Inflammatory macrophage (primary cell): ENCODE data around the gene STEAP1.
"Not testable (repeated sequence)": the region's sequence is repeated elsewhere in the genome, so short reads cannot be mapped to it uniquely, and the experiment has no call there.

ENCODE experiments used
- DNase-seq, 2 donors: peaks; one replicate each; pipeline ENCODE4 v3.0.0-alpha.2; 2020 to 2022

Gene STEAP1

DNA sequence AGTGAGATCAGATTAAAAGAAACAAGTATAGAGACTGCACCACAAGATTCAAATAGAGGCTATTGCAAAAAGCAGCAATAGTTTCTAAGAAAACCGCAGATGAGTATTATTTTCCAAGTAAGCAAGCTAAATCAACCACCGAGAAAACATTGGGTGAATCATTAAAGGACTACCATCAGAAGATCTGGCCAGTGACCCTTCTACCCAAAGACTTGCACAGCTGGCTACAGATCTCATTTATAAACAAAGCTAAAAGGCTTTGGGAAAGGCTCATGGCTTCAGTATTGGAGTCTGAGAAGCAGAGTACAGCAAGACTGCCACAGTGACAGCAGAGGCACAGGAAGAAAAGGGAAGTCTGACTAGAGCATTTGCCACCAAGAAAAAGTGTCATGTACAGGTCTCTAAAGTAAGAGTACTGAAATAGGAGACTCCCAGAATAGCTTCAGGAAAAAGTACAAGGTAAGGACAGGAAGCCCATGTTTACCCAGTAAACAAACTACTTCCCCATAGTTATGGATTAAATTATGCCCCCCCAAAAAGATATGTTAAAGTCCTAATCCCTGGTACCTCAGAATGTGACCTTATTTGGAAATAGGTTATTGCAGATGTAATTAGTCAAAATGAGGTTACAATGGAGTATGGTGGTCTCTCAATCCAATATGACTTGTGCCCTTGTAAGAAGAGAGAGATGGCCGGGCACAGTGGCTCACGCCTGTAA is 19.0 kb downstream of the STEAP1 start:
- DNase-seq, result no peak

DNA sequence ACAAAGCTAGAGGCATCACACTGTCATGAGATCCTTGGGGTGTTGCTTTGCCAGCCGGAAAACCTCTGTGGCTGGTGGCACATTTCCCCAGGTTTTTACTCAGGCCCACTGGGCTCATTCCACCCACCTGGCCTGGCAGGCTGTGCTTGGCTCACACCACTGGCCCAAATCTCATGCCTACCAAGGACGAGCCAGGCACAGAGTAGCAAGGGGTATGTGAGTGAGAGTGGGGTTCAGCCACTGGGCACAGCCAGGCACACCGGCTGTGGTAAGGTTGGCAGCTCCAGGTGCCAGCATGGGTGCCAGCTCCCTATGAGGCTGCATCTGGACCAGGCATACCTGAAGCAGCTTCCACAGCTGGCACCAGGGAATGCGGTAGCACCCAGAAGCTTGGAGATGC is 21.4 kb downstream of the STEAP1 start:
- no peak for DNase-seq

DNA sequence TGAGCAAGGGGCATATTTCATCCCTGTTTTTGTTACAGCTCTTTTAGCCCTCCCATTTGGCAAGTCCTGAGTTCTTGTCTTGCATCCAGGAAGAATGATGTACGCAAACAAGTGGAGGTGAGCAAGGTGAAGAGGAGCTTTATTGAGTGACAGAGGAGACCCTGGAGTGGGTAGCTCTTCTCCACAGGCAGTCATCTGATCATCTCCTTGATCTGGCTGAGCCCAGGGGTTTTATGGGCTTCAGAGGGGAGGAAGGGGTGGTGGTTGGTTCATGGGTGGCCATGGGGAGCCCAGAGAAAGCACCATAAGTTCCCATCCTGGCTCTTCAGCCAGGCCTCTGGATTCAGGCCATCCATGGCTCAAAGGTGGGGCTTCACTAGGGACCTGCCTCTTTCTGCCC is 21.9 kb downstream of the STEAP1 start:
- no peak for DNase-seq

DNA sequence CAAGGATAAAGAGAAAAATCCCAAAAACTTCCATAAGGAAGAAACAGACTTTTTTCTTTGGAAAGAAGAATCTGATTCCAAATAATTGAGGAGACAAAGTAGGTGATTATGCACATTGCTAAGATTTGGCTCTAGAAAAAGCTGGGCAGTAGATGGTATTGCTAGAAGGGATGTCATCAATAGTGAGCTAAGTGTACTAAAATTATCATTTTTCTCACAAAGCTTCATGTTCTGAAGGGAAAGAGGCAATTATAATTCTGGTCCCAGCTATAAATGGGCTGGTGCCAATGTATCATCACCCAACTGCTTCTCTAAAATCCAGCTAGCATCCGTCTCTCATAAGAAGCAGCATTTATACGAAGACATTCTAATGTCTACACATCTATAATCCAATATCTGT is 23.9 kb downstream of the STEAP1 start:
- DNase-seq, result no peak

DNA sequence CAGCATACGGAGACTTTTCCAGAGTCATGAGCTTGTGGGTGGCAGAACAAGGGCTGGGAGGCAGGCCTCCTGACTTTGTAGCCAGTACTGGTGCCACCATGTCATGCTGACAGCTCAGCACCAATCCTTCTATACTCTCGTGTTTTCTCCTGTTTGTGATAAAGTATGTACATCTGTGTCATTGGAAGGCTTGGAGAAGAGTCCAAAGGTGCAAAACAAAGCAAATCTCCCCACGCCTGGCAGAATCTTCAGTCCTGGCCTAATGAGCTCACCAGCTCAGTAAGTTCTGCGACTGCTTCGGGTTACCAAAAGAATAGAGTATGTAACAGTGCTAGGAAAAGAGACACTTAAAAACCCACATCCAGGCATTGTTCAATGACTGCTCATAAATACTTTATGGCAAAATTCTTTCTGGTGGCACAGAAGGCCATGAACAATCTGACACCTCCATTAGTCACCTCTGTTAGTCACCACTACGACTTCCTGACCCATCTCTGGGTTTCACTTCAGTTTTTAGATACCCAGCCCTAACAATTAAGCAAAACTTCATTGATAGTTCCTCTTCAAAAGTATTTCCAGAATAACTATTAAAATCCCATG is 24.5 kb downstream of the STEAP1 start:
- DNase-seq, result peak; percentile 71 to 78

DNA sequence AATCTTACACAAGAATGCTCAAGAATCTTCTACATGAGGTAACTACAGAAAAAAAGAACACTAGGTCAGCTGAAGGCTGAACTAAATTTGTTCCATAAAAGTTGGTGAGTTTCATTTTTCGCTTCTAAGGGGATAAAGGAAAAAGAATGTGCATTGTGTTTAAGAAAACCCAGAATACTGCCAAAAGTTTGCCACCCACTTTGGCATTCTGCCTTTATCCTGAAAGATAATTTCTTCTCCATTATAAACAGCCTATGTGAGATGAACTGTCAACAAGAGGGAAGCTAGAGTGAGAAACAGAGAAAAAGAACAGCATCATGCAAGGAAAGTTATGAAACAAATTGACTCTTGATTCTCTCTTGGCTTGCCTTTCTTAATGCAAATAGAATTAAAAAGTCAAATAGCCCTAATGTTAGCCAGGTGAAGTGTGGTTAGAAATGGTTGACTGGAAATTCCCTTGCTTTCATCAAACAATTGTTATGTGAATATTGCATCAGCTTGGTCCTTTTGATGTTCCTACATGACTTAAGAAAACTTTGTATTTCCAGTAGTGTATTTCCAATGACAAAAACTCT is 25.8 kb downstream of the STEAP1 start:
- no peak for DNase-seq

DNA sequence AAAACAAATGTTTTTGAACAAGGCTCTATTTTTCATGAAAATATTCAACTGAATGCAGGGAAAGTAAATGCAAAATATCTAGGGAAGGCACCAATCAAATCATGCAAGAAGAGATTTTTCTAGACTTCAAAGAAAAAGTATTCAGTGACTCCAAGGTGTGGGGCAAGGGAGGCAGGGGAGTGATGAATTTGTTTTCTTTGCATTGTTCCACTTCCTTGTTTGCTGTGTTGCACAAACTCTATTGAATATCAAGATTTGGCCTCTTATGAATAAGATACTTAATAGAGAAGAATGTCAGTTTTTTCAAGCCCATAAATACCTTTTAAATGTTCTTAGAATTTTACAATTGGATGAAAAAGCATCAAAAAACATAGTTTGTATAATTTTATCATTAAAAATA is 26.4 kb downstream of the STEAP1 start:
- peak in 1 of 2 donors; percentile 3 for DNase-seq

DNA sequence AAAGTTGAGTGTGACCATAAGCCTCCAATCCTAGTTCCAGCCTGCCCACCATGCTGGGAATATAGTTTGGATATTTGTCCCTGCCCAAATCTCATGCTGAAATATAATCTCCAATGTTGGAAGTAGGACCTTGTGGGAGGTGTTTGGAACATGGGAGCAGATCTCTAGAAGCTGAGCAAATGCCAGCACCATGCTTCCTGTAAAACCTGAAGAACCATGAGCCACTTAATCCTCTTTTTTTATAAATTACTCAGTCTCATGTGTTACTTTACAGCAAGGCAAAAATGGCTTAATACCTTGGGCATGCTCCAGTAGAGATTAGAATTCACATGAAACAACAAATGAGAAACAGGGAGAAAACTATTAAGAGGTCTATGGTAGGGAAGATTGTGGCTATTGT is 27.2 kb downstream of the STEAP1 start:
- DNase-seq, result no peak

DNA sequence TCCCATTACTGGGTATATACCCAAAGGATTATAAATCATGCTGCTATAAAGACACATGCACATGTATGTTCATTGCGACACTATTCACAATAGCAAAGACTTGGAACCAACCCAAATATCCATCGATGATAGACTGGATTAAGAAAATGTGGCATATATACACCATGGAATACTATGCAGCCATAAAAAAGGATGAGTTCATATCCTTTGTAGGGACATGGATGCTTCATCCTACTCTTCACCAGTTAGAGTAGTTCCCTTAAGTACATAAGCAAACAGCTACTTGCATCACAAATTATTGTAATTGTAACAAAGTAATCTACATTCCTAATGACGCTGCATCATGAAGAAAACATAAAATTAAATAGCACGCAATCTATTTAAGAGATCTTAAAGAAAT is 32.0 kb downstream of the STEAP1 start:
- DNase-seq, result not testable (repeated sequence)

DNA sequence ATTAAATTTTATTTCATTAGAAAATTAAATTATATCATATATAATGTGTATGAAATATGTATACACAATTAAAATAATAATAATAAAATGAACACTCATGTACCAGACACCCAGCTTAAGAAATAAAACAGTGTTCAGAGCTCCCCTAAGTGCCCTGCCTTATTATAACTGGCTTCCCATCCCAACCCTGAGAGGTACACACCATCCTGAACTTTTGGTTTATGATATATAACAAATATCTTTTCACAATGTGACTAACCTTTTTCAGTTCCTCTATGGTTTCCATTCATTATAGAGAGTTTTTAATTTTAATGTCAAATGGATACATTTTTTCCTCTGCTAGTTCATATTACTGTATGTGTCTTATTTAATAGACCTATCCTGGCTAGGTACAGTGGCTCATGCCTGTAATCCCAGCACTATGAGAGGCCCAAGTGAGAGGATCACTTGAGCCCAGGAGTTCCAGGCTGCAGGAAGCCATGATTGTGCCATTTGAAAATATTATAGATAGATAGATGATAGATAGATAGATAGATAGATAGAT is 33.3 kb downstream of the STEAP1 start:
- DNase-seq, result no peak

DNA sequence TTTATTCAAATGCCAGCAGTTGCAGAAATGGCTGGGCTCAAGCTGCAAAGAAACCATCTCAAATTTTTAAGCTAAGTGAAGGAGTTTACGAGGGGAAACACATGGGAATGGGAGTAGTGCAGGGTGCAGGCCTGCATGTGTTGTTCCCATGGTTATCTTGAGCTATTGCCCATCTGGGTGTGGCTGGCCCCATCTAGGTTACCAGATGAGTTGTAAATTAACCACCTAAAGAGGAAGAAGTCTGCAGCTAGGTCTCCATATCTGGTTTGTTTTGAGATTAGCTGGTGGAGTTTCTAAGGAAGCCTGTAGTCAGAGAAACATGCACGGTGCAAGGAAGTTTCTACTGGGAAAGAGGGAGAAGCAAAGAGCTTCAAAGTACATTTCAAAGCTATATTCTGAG is 34.0 kb downstream of the STEAP1 start:
- DNase-seq, result no peak

DNA sequence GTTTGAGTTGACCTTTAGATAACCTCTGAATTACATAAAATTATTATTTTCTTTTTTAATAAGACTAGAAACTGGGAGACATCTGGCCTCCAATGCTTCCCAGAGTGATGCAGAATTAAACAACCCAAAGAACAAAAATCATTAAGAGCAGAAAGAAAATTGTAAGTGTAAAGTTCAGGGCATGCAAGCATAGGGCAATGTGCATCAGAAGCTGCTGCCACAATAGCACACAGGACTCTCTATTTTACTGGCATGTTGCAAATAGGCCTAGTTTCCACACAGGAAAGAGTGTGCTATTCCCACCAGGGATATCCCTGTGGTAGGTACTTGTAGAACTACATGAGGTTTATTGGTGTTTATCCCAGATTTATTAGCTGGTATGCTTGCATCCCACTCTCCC is 36.7 kb downstream of the STEAP1 start:
- DNase-seq, result no peak

DNA sequence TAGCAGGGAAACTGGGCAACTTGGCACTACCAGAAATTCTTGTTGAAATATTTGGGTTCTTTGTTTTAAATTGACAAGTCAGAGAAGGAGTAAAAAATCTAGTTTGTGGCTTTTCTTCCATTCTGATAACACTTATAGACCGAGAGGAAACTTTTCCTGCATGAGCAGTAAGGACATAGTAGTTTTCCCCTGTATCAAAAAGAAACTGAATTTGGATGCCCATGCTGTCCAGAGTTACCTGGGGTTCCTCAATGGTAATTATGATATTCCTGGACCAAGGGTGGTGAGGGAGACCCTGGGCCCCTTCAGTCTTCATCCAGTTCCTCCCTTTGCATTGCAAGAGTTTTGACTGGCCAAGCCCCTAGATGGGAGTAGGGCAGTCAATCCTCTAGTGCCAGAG is 37.4 kb downstream of the STEAP1 start:
- no peak for DNase-seq

DNA sequence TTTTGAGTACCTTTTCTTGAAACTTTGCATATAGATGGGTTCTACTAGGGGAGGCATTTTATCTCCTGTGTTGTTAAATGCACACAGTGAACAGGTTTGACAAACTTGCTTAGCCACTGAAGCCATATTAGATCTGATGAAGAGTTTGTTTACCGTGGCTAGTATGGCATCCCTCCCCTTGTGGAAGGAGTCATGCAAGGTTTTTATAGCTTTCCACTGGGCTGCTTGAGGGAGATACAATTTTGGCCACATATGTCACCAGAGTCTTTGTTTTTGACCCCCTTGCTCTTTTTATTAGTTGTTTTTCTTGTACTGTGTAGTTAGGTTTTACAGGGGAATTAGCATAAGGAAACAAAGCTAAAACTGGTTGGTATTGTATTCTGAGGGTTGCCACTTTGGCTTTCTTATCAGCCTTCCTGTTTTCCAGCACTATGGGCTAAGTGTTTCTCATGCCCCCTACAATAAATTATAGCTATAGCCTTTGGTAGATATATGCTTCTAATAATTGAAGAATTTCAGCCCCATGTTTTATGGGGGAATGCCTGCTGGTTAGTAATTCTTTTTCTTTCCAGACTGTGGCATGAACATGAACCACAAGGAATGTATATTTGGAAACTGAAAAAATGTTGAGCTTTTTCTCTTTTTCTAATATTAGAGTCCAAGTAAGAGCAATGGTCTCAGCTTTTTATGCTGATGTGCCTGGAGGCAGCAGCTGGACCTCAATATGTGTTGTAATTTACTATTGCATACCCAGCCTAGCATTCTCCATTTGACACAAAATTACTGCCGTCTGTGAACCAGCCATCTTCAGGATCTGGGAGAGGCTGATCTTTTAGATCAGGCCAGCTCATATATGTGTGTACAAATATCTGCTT is 38.8 kb downstream of the STEAP1 start:
- DNase-seq, result no peak

DNA sequence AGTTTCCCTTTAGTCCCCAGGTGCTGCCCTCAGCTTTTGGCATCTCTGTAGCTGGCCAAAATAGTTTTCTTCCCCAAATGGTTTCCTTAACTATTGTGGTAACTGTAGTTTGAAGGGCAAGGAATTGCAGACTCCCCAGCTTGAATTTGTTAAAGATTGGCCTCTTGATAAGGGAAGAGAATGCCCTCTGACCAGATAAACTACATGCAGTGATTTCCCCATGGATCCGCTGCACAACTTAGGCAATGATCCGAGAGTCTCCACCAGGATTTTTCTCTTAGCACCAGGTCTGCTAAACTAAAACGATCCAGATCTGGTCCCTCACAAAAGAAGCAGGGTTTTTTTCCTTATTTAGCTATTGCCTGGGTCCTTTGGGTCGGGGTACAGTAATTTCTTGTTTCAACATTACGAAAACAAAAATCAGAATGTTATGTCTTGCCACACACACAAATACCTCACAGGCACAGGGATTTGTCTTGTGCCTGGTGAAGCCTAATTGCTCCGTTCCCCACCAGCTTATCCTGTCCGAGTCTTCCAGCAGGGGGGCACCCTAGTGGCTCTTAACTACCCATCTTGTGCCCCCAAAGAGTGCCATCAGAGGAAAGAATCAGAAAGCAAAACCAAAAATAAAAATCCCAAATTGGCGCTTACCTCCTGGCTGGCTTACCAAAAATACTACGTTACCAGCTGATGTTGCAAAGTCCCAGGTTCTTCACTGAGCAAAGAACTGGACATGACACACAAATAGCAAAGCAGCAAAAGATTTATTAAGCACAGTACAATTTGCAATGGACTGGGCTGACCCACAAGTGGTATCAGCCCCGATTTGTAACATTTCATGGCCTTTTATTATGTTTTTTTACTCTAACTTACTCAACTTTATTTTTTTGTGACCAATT is 40.9 kb downstream of the STEAP1 start:
- no peak for DNase-seq

DNA sequence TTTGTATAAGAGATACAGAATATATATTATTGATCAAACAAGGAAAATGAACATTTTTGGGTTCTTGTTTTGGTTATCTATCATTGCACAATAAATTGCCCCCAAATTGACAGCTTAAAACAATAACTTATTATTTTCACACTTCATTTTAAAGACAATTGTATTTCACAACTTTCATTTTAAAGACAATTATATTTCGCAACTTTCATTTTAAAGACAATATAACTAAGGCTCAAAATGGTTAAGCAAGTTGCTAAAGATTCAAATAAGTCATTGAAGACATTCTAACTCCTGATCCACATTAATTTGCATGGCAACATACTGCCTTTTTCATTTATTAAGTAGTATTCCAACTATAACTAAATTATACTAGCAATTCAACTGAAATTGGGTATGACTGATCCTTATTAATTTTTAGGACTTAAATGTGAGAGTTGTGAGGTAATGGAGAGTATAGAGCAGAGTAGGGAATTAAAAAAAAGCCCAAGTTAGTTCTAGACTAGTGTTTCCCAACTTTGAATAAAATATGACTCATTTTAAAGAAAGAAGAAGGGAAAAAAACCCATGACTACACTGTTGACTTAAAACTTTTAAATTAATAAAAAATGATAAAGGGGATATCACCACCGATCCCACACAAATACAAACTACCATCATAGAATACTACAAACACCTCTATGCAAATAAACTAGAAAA is 47.4 kb downstream of the STEAP1 start:
- DNase-seq, result no peak

DNA sequence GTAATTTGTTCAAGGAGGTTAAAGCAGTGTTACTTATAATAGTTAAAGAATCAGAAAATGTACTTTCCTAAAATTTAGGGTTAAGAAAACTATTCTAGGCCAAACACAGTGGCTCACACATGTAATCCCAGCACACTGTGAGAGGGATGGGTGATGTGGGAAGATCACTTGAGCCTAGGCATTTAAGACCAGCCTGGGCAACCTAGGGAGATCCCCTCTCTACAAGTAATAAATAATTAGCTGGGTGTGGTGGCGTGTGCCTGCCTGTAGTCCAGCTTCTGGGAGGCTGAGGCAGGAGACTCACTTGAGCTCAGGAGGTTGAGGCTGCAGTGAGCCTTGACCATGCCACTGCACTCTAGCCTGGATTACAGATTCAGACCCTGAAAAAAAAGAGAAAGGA is 53.7 kb downstream of the STEAP1 start:
- DNase-seq, result no peak

DNA sequence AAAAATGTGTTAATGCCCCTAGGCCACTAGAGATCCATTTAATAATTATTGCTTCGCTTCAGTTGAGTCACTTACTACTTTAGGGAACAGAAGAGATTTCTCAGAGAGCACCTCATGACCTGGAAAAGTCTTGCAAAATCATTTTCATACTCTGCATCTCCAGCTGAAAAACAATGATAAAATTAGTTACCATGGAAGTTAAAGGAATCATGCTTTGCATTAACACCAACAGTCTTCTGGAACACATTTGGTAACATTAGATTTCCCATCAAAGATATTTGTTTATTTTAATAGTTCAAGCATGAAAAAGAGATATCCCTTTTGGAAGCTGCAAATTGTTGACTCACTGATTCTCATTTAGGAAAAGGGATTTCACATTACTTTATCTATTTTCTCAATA is 55.5 kb downstream of the STEAP1 start:
- DNase-seq, result no peak

DNA sequence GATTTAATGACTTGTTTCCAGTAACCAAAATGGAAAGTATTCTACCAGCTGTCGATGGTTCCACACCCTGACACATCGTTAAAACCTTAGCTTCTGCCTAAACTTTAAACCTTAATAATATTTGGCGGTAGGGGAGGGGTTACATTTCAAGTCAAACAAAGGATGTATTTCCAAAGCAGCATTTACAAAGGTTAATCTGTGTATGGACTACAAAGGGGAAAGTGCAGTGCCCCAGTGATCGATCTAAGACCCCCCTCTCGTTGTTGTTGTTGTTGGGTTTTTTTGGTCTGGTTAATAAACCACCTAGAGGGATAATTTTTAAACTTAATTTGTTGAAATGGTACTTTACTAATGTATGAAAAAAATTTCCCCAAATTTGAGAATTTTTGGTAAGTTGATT is 56.2 kb downstream of the STEAP1 start:
- DNase-seq, result no peak

DNA sequence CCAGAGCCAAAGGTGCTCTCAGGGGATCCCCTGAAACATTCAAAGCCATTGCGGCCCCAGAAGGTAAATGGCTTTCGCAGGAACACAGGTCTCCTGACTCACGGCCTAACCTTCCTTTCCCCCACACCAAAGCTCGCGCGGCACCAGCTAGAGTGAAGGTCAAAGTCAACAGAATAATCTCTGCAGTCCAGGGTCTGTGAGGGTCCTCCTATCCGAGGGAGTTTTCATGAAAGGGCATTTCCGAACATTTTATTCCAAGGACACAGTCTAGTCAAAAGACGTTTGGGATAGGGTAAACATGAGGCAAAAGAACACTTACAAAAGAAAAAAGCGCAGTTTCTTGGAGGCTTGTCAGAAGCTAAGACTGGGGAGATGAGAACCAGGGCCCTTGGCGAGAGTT is 56.7 kb downstream of the STEAP1 start:
- no peak for DNase-seq

DNA sequence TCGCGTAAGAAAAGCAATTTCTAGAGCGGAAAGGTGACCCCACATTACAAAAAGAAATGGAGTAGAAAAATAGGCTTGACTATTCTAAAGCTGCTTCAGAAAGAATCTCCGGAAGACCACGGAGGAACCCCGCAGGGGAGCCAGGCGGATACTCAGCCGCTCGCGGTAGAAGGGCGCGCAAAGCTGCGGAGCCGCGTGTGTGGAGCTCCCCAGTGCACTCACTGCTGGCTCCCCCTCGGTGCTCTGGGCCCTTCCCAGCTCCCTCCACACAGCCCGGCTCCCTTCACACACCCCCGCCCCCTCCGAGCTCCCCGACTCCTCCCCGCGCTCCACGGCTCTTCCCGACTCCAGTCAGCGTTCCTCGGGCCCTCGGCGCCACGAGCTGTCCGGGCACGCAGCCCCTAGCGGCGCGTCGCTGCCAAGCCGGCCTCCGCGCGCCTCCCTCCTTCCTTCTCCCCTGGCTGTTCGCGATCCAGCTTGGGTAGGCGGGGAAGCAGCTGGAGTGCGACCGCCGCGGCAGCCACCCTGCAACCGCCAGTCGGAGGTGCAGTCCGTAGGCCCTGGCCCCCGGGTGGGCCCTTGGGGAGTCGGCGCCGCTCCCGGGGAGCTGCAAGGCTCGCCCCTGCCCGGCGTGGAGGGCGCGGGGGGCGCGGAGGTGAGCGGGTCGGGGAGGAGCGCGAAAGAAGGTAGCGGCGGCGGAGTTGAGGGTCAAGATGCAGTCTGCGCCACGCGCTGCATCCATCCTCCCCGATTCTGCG is 57.3 kb downstream of the STEAP1 start, which contains the start of gene STEAP2:
Gene STEAP2, plus strand, starts transcription at position 350 of the 758 bp plus-strand sequence. CDS start 13,343 bp downstream, outside the sequence.
- DNase-seq, result peak in 1 of 2 donors; percentile 45
